ENCODE data around the gene KLHDC1.

DNA sequence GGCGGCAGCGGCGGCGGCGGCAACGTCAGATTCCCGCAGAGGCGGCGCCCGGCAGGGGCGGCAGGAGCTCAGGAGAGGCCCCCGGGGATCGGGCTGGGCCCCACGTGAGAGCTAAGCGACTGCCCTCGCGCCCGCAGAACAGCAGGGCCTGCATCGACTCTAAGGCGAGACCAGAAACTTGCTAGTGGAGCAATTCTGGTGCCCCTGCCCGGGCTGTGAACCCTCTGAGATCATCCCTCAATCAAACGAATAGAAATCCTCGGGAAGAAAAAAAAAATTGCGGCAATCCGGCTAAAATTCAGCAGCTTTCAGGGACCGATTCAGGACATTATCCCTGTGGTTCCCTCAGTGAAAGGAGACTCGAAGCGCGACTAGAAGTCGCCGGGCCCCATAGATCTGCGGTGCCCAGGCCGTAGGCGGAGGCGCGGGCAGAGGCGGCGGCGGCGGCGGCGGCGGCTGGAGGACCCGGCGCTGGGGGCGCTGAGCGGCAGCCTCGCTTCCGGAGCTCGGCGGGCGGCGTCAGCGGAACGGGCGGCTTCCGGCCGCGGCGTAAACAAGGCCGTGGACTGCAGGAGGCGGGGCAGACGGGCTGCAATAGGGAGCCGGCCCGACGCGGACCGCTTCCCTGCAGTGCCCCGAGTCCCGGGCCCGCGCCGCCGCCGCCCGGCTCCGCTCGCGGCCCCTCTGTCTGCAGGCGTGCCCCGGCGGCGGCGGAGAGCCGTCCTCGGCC, 74.8 kb downstream of the KLHDC1 start, which contains the start of gene KLHDC2:
- no peak for TF ChIP-seq EZH2 (IDR thresholded peaks at IDR 0.05; ENCODE audit: borderline replicate concordance, low read length)
- TF ChIP-seq, protein P1, sequence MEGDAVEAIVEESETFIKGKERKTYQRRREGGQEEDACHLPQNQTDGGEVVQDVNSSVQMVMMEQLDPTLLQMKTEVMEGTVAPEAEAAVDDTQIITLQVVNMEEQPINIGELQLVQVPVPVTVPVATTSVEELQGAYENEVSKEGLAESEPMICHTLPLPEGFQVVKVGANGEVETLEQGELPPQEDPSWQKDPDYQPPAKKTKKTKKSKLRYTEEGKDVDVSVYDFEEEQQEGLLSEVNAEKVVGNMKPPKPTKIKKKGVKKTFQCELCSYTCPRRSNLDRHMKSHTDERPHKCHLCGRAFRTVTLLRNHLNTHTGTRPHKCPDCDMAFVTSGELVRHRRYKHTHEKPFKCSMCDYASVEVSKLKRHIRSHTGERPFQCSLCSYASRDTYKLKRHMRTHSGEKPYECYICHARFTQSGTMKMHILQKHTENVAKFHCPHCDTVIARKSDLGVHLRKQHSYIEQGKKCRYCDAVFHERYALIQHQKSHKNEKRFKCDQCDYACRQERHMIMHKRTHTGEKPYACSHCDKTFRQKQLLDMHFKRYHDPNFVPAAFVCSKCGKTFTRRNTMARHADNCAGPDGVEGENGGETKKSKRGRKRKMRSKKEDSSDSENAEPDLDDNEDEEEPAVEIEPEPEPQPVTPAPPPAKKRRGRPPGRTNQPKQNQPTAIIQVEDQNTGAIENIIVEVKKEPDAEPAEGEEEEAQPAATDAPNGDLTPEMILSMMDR (conservative IDR thresholded peaks at IDR 0.05 in 1 of 2, IDR thresholded peaks at IDR 0.05 in 1 of 2; ENCODE audit: extremely low read depth in 1 of 2, insufficient read depth in 1 of 2, low read depth in 1 of 2, low read length in 2 of 2) = peak in 1 of 2 donors; percentile 2
